ENCODE measurements around the gene PSMB7. TPM values are rescaled to one million over a fixed set of nuclear protein-coding genes. Genes with fewer than 3 reads are reported as not detected.

Gene PSMB7
- total RNA-seq, 4 donors from 2014 or later = 74.7 to 181 (median 100) TPM

- peaks cover 0 to 72% (median 5%) of the 10 kb centered on the region in 3 donors for H3K36me3 ChIP-seq
- no peaks in the 10 kb centered on the region for H3K27me3 ChIP-seq
- no peaks in the 10 kb centered on the region for H3K9me3 ChIP-seq
- peak overlapping the region in 3 of 4 donors; percentile 0 to 75 (median 6) for H3K27ac ChIP-seq
- WGBS, 2 donors = 80 to 85% methylated on average over 18 of the region's 18 CpGs
- H3K4me1 ChIP-seq = peaks cover 0 to 9% (median 7%) of the 10 kb centered on the region in 4 donors
- no peak overlapping the region for H3K4me3 ChIP-seq
- TF ChIP-seq EP300 (IDR thresholded peaks at IDR 0.05) (no peak), POLR2A (IDR thresholded peaks at IDR 0.05) (no peak)
- TF ChIP-seq, protein P1, sequence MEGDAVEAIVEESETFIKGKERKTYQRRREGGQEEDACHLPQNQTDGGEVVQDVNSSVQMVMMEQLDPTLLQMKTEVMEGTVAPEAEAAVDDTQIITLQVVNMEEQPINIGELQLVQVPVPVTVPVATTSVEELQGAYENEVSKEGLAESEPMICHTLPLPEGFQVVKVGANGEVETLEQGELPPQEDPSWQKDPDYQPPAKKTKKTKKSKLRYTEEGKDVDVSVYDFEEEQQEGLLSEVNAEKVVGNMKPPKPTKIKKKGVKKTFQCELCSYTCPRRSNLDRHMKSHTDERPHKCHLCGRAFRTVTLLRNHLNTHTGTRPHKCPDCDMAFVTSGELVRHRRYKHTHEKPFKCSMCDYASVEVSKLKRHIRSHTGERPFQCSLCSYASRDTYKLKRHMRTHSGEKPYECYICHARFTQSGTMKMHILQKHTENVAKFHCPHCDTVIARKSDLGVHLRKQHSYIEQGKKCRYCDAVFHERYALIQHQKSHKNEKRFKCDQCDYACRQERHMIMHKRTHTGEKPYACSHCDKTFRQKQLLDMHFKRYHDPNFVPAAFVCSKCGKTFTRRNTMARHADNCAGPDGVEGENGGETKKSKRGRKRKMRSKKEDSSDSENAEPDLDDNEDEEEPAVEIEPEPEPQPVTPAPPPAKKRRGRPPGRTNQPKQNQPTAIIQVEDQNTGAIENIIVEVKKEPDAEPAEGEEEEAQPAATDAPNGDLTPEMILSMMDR (IDR thresholded peaks at IDR 0.05) = no peak
- DNase-seq (ENCODE audit: low spot score in 2 of 2) = no peak
These were observed 92.4 kb downstream of the PSMB7 start for GRCh38 chr9:124322618-124323432.

GRCh38 chr9:124321935-124322334 lies 93.3 kb downstream of the PSMB7 start:
- no peak overlapping the region for H3K4me3 ChIP-seq
- no peaks in the 10 kb centered on the region for H3K9me3 ChIP-seq
- peak overlapping the region in 2 of 4 donors; percentile 0 to 75 for H3K27ac ChIP-seq
- no peak for DNase-seq (ENCODE audit: low spot score in 2 of 2)
- H3K36me3 ChIP-seq = peaks cover 0 to 72% (median 5%) of the 10 kb centered on the region in 3 donors
- H3K4me1 ChIP-seq = peaks cover 0 to 9% (median 7%) of the 10 kb centered on the region in 4 donors
- TF ChIP-seq, protein P1 (IDR thresholded peaks at IDR 0.05) = no peak
- no peak for TF ChIP-seq POLR2A (IDR thresholded peaks at IDR 0.05)
- no peak for TF ChIP-seq EP300 (IDR thresholded peaks at IDR 0.05)
- WGBS, 2 donors = 76 to 85% methylated on average over 3 to 4 of the region's 4 CpGs
- no peaks in the 10 kb centered on the region for H3K27me3 ChIP-seq

GRCh38 chr9:124321416-124321815 lies 93.8 kb downstream of the PSMB7 start:
- Histone ChIP-seq H3K27me3 (no peaks in the 10 kb centered on the region), H3K9me3 (no peaks in the 10 kb centered on the region), H3K27ac (peak overlapping the region in 3 of 4 donors; percentile 0 to 75 (median 53)), H3K4me3 (no peak overlapping the region), H3K4me1 (peaks cover 0 to 9% (median 7%) of the 10 kb centered on the region in 4 donors), H3K36me3 (peaks cover 0 to 72% (median 3%) of the 10 kb centered on the region in 3 donors)
- no peak for DNase-seq (ENCODE audit: low spot score in 2 of 2)
- 90 to 97% methylated on average over 8 to 12 of the region's 12 CpGs for WGBS, 2 donors
- no peak for TF ChIP-seq POLR2A (IDR thresholded peaks at IDR 0.05)
- TF ChIP-seq, protein P1 (IDR thresholded peaks at IDR 0.05) = no peak
- no peak for TF ChIP-seq EP300 (IDR thresholded peaks at IDR 0.05)

DNA sequence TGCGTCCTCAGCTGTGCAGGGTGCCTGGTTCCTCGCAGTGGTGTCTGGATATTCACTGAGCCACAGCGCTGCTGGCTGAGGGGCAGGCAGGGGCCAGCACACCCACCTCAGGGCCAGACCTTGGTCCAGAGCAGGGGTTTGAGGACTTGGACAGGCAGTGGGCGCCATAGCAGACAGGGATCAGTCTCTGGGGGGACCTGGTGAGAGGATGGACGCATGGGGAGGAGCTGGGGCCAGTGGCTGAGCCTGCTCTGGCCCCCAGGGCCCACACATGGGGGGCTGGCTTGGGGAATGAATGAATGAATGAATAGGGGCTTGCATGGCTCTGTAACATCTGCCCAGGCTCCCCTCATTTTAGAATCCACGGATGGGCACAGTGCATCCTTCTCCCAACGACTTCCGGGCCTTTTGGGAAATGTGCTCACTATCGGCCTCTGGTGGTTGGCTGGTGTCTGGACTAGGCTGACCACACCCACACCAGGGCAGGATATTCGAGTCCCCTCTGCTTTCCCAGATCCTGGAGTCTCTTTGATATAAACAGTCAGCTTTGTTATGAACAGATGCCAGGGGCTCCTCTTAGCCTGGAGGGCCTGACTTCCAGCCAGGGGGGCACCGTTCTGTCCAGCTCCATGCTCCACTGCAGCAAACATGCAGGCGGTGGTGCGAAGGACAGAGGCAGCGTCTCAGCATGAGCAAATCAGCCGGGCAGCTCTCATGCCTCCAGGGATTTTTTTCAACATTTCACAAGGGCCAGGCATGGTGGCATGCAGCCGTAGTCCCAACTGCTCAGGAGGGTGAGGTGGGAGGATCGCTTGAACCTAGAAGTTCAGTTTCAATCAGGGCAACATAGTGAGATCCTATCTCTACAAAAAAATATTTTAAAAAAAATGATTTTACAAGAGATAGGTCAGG lies 94.9 kb downstream of the PSMB7 start:
- Histone ChIP-seq H3K27ac (peak overlapping the region; percentile 20 to 75 (median 56)), H3K4me1 (peaks cover 0 to 9% (median 7%) of the 10 kb centered on the region in 4 donors), H3K4me3 (no peak overlapping the region), H3K27me3 (no peaks in the 10 kb centered on the region), H3K36me3 (peaks cover 0 to 72% (median 2%) of the 10 kb centered on the region in 3 donors), H3K9me3 (no peaks in the 10 kb centered on the region)
- WGBS, 2 donors = 53 to 78% methylated on average over 12 to 17 of the region's 17 CpGs
- TF ChIP-seq, protein P1 (IDR thresholded peaks at IDR 0.05) = peak; percentile 85 to 91 (median 88)
- no peak for TF ChIP-seq POLR2A (IDR thresholded peaks at IDR 0.05)
- TF ChIP-seq EP300 (IDR thresholded peaks at IDR 0.05) = peak in 1 of 2 donors; percentile 35
- peak; percentile 61 to 82 for DNase-seq (ENCODE audit: low spot score in 2 of 2)
